DOHH2 (cell line): ENCODE results near the gene PSTPIP1.

Experiments used
- H3F3A ChIP-seq: fragments of 200-600 bp; sonication (generic), shearing (Covaris generic); 2 replicates; pipeline ENCODE4 v1.6.0; 2016; ENCODE audit warnings: antibody characterized with exemption, mild to moderate bottlenecking; ENCODE audit not compliant: control insufficient read depth, insufficient read depth
- H3K27ac ChIP-seq: fragments of 200-600 bp; sonication (generic); 2 replicates; pipeline ENCODE4 v1.5.1; 2014; ENCODE audit warnings: low read depth, mild to moderate bottlenecking, low read length, moderate library complexity
- H3K27me3 ChIP-seq: fragments of 200-600 bp; sonication (generic); 2 replicates; pipeline ENCODE4 v1.6.1; 2014; ENCODE audit warnings: mild to moderate bottlenecking, low read length, mixed read lengths; ENCODE audit not compliant: control insufficient read depth
- H3K36me3 ChIP-seq: fragments of 200-600 bp; sonication (generic); 2 replicates; pipeline ENCODE4 v1.6.1; 2014; ENCODE audit warnings: mild to moderate bottlenecking, low read length, moderate library complexity, mixed read lengths; ENCODE audit not compliant: control insufficient read depth
- H3K4me1 ChIP-seq: fragments of 200-600 bp; sonication (generic); 2 replicates; pipeline ENCODE4 v1.6.1; 2014; ENCODE audit warnings: mild to moderate bottlenecking, low read length, mixed read lengths; ENCODE audit not compliant: control insufficient read depth
- H3K4me2 ChIP-seq: fragments of 200-600 bp; sonication (generic); 2 replicates; pipeline ENCODE4 v1.6.0; 2014; ENCODE audit warnings: mild to moderate bottlenecking, low read length, moderate library complexity
- H3K4me3 ChIP-seq: fragments of 200-600 bp; sonication (generic); 2 replicates; pipeline ENCODE4 v1.5.1; 2014; ENCODE audit warnings: mild to moderate bottlenecking, low read length, mixed read lengths
- H3K79me2 ChIP-seq: fragments of 200-600 bp; sonication (generic); 2 replicates; pipeline ENCODE4 v1.6.1; 2014; ENCODE audit warnings: mild to moderate bottlenecking, low read length, mixed read lengths; ENCODE audit not compliant: control insufficient read depth
- H3K9me2 ChIP-seq: fragments of 200-600 bp; sonication (generic); replicated peaks from 2 replicates; pipeline ENCODE4 v1.6.1; 2014; ENCODE audit warnings: mild to moderate bottlenecking, low read length, mixed read lengths; ENCODE audit not compliant: control insufficient read depth
- H3K9me3 ChIP-seq: fragments of 200-600 bp; sonication (generic); 2 replicates; pipeline ENCODE4 v1.6.1; 2014; ENCODE audit warnings: antibody characterized with exemption, low read length, mixed read lengths; ENCODE audit not compliant: control insufficient read depth, insufficient read depth
- H4K20me1 ChIP-seq: fragments of 200-600 bp; sonication (generic); 2 replicates; pipeline ENCODE4 v1.6.0; 2014; ENCODE audit warnings: low read depth, mild to moderate bottlenecking, antibody characterized with exemption, low read length, moderate library complexity; ENCODE audit not compliant: control insufficient read depth, insufficient read depth
- CTCF ChIP-seq: fragments of 200-600 bp; sonication (generic); IDR thresholded peaks from one replicate; pipeline ENCODE4 v1.5.1; 2014; ENCODE audit warnings: antibody characterized with exemption, mild to moderate bottlenecking, low read depth, low read length; ENCODE audit not compliant: poor library complexity, severe bottlenecking
- EZH2phosphoT487 ChIP-seq: fragments of 200-600 bp; sonication (generic); IDR thresholded peaks from 2 replicates; pipeline ENCODE4 v1.6.1; 2017; ENCODE audit warnings: borderline replicate concordance, mild to moderate bottlenecking, antibody characterized with exemption, low read length, moderate library complexity, mixed read lengths

The PSTPIP1 gene

GRCh38 chr15:77084436-77084835 is 89.5 kb downstream of the PSTPIP1 start:
- no peaks in the 10 kb centered on the region for H3F3A ChIP-seq
- peak overlapping the region; percentile 56 for H3K4me2 ChIP-seq
- peak overlapping the region; percentile 40 for H3K4me3 ChIP-seq

GRCh38 chr15:77085297-77085696 is 90.4 kb downstream of the PSTPIP1 start:
- Histone ChIP-seq H3K9me3 (no peaks in the 10 kb centered on the region), H4K20me1 (no peaks in the 10 kb centered on the region), H3K4me1 (peaks cover 17% of the 10 kb centered on the region), H3K79me2 (no peaks in the 10 kb centered on the region), H3K9me2 (no peaks in the 10 kb centered on the region), H3K4me2 (no peak overlapping the region), H3K27me3 (no peaks in the 10 kb centered on the region), H3K36me3 (no peaks in the 10 kb centered on the region), H3K4me3 (no peak overlapping the region), H3K27ac (no peak overlapping the region), H3F3A (no peaks in the 10 kb centered on the region)
- TF ChIP-seq EZH2phosphoT487 (no peak), CTCF (no peak)

More at GRCh38 chr15:77084436-77084835, 89.5 kb downstream of the PSTPIP1 start:
- peaks cover 17% of the 10 kb centered on the region for H3K4me1 ChIP-seq
- no peaks in the 10 kb centered on the region for H3K36me3 ChIP-seq
- no peaks in the 10 kb centered on the region for H3K9me2 ChIP-seq
- H3K79me2 ChIP-seq = no peaks in the 10 kb centered on the region
- H3K9me3 ChIP-seq = no peaks in the 10 kb centered on the region
- no peaks in the 10 kb centered on the region for H3K27me3 ChIP-seq
- no peak overlapping the region for H3K27ac ChIP-seq
- H4K20me1 ChIP-seq = no peaks in the 10 kb centered on the region
- no peak for TF ChIP-seq EZH2phosphoT487
- TF ChIP-seq CTCF = no peak
